Adrenal gland (tissue), 12 donors: ENCODE data around the gene ADAM15. TPM values are rescaled to one million over a fixed set of nuclear protein-coding genes. Genes with fewer than 3 reads are reported as not detected.

Experiments used
- DNase-seq, 7 donors: peaks; one replicate each; pipeline ENCODE4 v3.0.0-alpha.2; 2019 to 2020
- H3K27ac ChIP-seq, 5 donors: fragments of 200-600 bp; sonication (generic) in 4 of 5; 1 replicate in 3 of 5; 2 replicates in 2 of 5; pipeline versions ENCODE4 v1.5.1 to v1.8.0; 2016 to 2020; ENCODE audit warnings: mild to moderate bottlenecking in 1 of 5
- H3K27me3 ChIP-seq: fragments of 200-600 bp; 2 replicates; pipeline ENCODE4 v1.8.0; 2021
- H3K36me3 ChIP-seq, 2 donors: fragments of 200-600 bp; replicated peaks in 1 of 2; 1 replicate in 1 of 2; 2 replicates in 1 of 2; pipeline versions ENCODE4 v1.5.1 to v1.8.0; 2018 to 2022
- H3K4me1 ChIP-seq, 2 donors: fragments of 200-600 bp; replicated peaks in 1 of 2; 1 replicate in 1 of 2; 2 replicates in 1 of 2; pipeline versions ENCODE4 v1.5.1 to v1.8.0; 2018 to 2021
- H3K4me3 ChIP-seq, 4 donors: fragments of 200-600 bp; sonication (generic) in 3 of 4; one replicate each; pipeline ENCODE4 v1.5.1; 2016 to 2018
- H3K9me3 ChIP-seq, 3 donors: fragments of 200-600 bp; sonication (generic) in 1 of 3; replicated peaks in 1 of 3; 1 replicate in 2 of 3; 2 replicates in 1 of 3; pipeline versions ENCODE4 v1.5.1 to v1.8.0; 2016 to 2021
- CTCF ChIP-seq, 6 experiments: fragments of 450-650 bp in 4 of 6; fragments of 200-600 bp in 2 of 6; sonication (generic) in 1 of 6; IDR thresholded peaks; 1 replicate in 5 of 6; 2 replicates in 1 of 6; pipeline versions ENCODE4 v1.5.1 to v1.8.0; 2016 to 2021; ENCODE audit warnings: antibody characterized with exemption in 6 of 6, mild to moderate bottlenecking in 2 of 6, moderate library complexity in 1 of 6
- POLR2A ChIP-seq, 2 donors: fragments of 450-650 bp; IDR thresholded peaks; one replicate each; pipeline ENCODE4 v1.6.1; 2017; ENCODE audit warnings: antibody characterized with exemption in 2 of 2, mild to moderate bottlenecking in 2 of 2, moderate library complexity in 1 of 2
- WGBS, 4 donors: extraction: QIAGEN DNeasy Blood & Tissue Kit in 2 of 4; methylation state at CpG; one replicate each; pipeline versions ENCODE4 v1.1.5 to v1.1.7; 2013 to 2017; 5-methylcytosine and 5-hydroxymethylcytosine counted together
- intact Hi-C, 2 donors: fragments of 100-400 bp; cut with DNase I; formaldehyde crosslinking; loops; one replicate each; pipeline versions ENCODE4 v1.14.1 to v1.15.0; 2022 to 2023
- polyA plus RNA-seq, 3 donors: library from polyadenylated mRNA; stranded (reverse); fragments of 200-250 nt in 2 of 3; fragments of 350-450 nt in 1 of 3; fragmentation: Illumina TruSeq in 1 of 3; extraction: RNeasy Lipid Tissue Mini Kit (QIAGEN cat#74804) in 1 of 3; gene quantifications; one replicate each; pipeline ENCODE4 v1.2.3, GENCODE V29; 2013 to 2014
- total RNA-seq, 9 donors: library from RNA; depleted of rRNA in 4 of 9; stranded (reverse); fragments of >200 nt in 4 of 9; fragments of 120-200 nt in 1 of 9; fragmentation: NEBNext Ultra II Directional in 1 of 9; extraction: Animal tissue kit (Norgen Biotek cat#: 25700) in 1 of 9; gene quantifications; one replicate each; pipeline versions ENCODE4 v1.1.0 to v1.2.4, GENCODE V29; 2013 to 2023
- donor health status: healthy with polysubstance abuse.
- donor health status: Bipolar disorder and iron deficiency.
- donor health status: DM: yes; HTN: yes; CAD: no.
- donor health status: DM: no; HTN: no; CAD: no.
- donor health status: DM: no; HTN: no; CAD: no.
- donor health status: DM: yes; HTN: yes; CAD: no.

The ADAM15 gene
- total and polyA plus RNA-seq, 12 donors = 11.6 to 269 (median 59.3) TPM

GRCh38 chr1:155033524-155033923 is 17.6 kb upstream of the ADAM15 start, which contains the start of the genes DCST1 and DCST2:
Gene DCST1, plus strand, starts transcription at chr1:155033824. Its CDS starts 213 bp downstream, at chr1:155034037.
Gene DCST2, minus strand, starts transcription at chr1:155033781. Its CDS starts 80 bp downstream, at chr1:155033701.
- WGBS, 4 donors = 95 to 98% (median 96%) methylated on average over 4 to 9 of the region's 9 CpGs
- H3K9me3 ChIP-seq = no peaks in the 10 kb centered on the region
- TF ChIP-seq CTCF (IDR thresholded peaks at IDR 0.05) (no peak), POLR2A (IDR thresholded peaks at IDR 0.05) (no peak)
- H3K4me3 ChIP-seq = no peak within 1 kb of the TSS
- H3K27me3 ChIP-seq = no peaks in the 10 kb centered on the region
- no peak for DNase-seq
- no peak within 1 kb of the TSS for H3K27ac ChIP-seq
- intact Hi-C loops = no loop called here
- no peaks in the 10 kb centered on the region for H3K4me1 ChIP-seq
- no peaks in the 10 kb centered on the region for H3K36me3 ChIP-seq

- no peak for DNase-seq
- Histone ChIP-seq H3K27ac (no peak overlapping the region), H3K36me3 (no peaks in the 10 kb centered on the region), H3K4me1 (no peaks in the 10 kb centered on the region), H3K4me3 (no peak overlapping the region), H3K9me3 (no peaks in the 10 kb centered on the region), H3K27me3 (no peaks in the 10 kb centered on the region)
- TF ChIP-seq POLR2A (IDR thresholded peaks at IDR 0.05) (no peak), CTCF (IDR thresholded peaks at IDR 0.05) (no peak)
- WGBS, 4 donors = 83 to 89% (median 86%) methylated on average over 19 to 20 of the region's 20 CpGs
- intact Hi-C loops = no loop called here
These were observed 16.6 kb upstream of the ADAM15 start for GRCh38 chr1:155034318-155035208.

GRCh38 chr1:155035936-155036335 is 15.2 kb upstream of the ADAM15 start:
- TF ChIP-seq CTCF (IDR thresholded peaks at IDR 0.05) (no peak), POLR2A (IDR thresholded peaks at IDR 0.05) (no peak)
- H3K4me3 ChIP-seq = no peak overlapping the region
- H3K27ac ChIP-seq = no peak overlapping the region
- H3K36me3 ChIP-seq = no peaks in the 10 kb centered on the region
- H3K9me3 ChIP-seq = no peaks in the 10 kb centered on the region
- no peaks in the 10 kb centered on the region for H3K4me1 ChIP-seq
- no peaks in the 10 kb centered on the region for H3K27me3 ChIP-seq
- intact Hi-C loops = no loop called here
- 73 to 83% (median 79%) methylated on average over 2 of the region's 2 CpGs for WGBS, 4 donors
- DNase-seq = no peak

GRCh38 chr1:155037043-155037442 is 14.1 kb upstream of the ADAM15 start:
- Histone ChIP-seq H3K4me1 (no peaks in the 10 kb centered on the region), H3K36me3 (no peaks in the 10 kb centered on the region), H3K27ac (no peak overlapping the region), H3K9me3 (no peaks in the 10 kb centered on the region), H3K27me3 (no peaks in the 10 kb centered on the region), H3K4me3 (no peak overlapping the region)
- TF ChIP-seq CTCF (IDR thresholded peaks at IDR 0.05) (no peak), POLR2A (IDR thresholded peaks at IDR 0.05) (no peak)
- DNase-seq = no peak
- intact Hi-C loops = no loop called here
- 87 to 94% (median 92%) methylated on average over 3 of the region's 3 CpGs for WGBS, 4 donors
